ENCODE measurements around the gene NTSR1.

- TF ChIP-seq HMG20A (CRISPR knock-in tag; IDR thresholded peaks at IDR 0.05; ENCODE audit: borderline replicate concordance): no peak
- TF ChIP-seq CTCF (CRISPR knock-in tag; IDR thresholded peaks at IDR 0.05): no peak
- no peak for TF ChIP-seq EP300 (IDR thresholded peaks at IDR 0.05; ENCODE audit: low read depth in 2 of 2, low read length in 2 of 2)
- TF ChIP-seq EP300 (CRISPR knock-in tag; IDR thresholded peaks at IDR 0.05; ENCODE audit: borderline replicate concordance): no peak
- no peak for TF ChIP-seq BRD4 (CRISPR knock-in tag; IDR thresholded peaks at IDR 0.05)
- TF ChIP-seq POLR2A (IDR thresholded peaks at IDR 0.05; ENCODE audit: insufficient read depth in 1 of 2, low read depth in 2 of 2, low read length in 2 of 2): no peak
- no peak for TF ChIP-seq USF2 (IDR thresholded peaks at IDR 0.05; ENCODE audit: low read depth, low read length)
- no peak for TF ChIP-seq USF2 (CRISPR knock-in tag; IDR thresholded peaks at IDR 0.05; ENCODE audit: borderline replicate concordance)
- TF ChIP-seq FOXO4 (CRISPR knock-in tag; conservative IDR thresholded peaks at IDR 0.05): no peak
These were observed 28.7 kb downstream of the NTSR1 start for GRCh38 chr20:62737271-62737811.
